ENCODE measurements around the gene ANKLE2.

The ANKLE2 gene

GRCh38 chr12:132788375-132789098 lies 26.9 kb upstream of the ANKLE2 start:
- Histone ChIP-seq H3K27me3 (ENCODE audit: low read length) (no peaks in the 10 kb centered on the region), H3K4me3 (ENCODE audit: insufficient read depth, low read length, poor library complexity, severe bottlenecking) (no peak overlapping the region), H3K9me3 (ENCODE audit: insufficient read depth, low read length) (no peaks in the 10 kb centered on the region), H3K9ac (ENCODE audit: low read length) (no peak overlapping the region), H3K4me2 (ENCODE audit: low read depth, low read length, poor library complexity, severe bottlenecking) (no peak overlapping the region), H3K79me2 (ENCODE audit: insufficient read depth, low read length) (no peaks in the 10 kb centered on the region), H3K27ac (ENCODE audit: low read depth, low read length) (no peak overlapping the region), H2AFZ (ENCODE audit: low read depth, low read length, severe bottlenecking) (no peak overlapping the region), H4K20me1 (ENCODE audit: low read depth, low read length) (no peaks in the 10 kb centered on the region), H3K9me2 (replicated peaks; ENCODE audit: insufficient read depth, low read length) (no peaks in the 10 kb centered on the region), H3F3A (ENCODE audit: insufficient read depth) (no peaks in the 10 kb centered on the region), H3K36me3 (ENCODE audit: low read length) (no peaks in the 10 kb centered on the region)
- TF ChIP-seq CTCF (IDR thresholded peaks at IDR 0.05; ENCODE audit: insufficient read depth, low read length, poor library complexity, severe bottlenecking) (no peak), EZH2phosphoT487 (conservative IDR thresholded peaks at IDR 0.05; ENCODE audit: low read length) (no peak)

- Histone ChIP-seq H3K36me3 (ENCODE audit: low read length) (no peaks in the 10 kb centered on the region), H3K9me2 (replicated peaks; ENCODE audit: insufficient read depth, low read length) (no peaks in the 10 kb centered on the region), H4K20me1 (ENCODE audit: low read depth, low read length) (no peaks in the 10 kb centered on the region), H2AFZ (ENCODE audit: low read depth, low read length, severe bottlenecking) (no peak overlapping the region), H3K4me3 (ENCODE audit: insufficient read depth, low read length, poor library complexity, severe bottlenecking) (no peak overlapping the region), H3K79me2 (ENCODE audit: insufficient read depth, low read length) (no peaks in the 10 kb centered on the region), H3K27me3 (ENCODE audit: low read length) (no peaks in the 10 kb centered on the region), H3F3A (ENCODE audit: insufficient read depth) (no peaks in the 10 kb centered on the region), H3K9ac (ENCODE audit: low read length) (no peak overlapping the region), H3K4me2 (ENCODE audit: low read depth, low read length, poor library complexity, severe bottlenecking) (no peak overlapping the region), H3K9me3 (ENCODE audit: insufficient read depth, low read length) (no peaks in the 10 kb centered on the region), H3K27ac (ENCODE audit: low read depth, low read length) (no peak overlapping the region)
- TF ChIP-seq EZH2phosphoT487 (conservative IDR thresholded peaks at IDR 0.05; ENCODE audit: low read length) = no peak
- TF ChIP-seq CTCF (IDR thresholded peaks at IDR 0.05; ENCODE audit: insufficient read depth, low read length, poor library complexity, severe bottlenecking) = no peak
These were observed 26.2 kb upstream of the ANKLE2 start for GRCh38 chr12:132787877-132788276.

- Histone ChIP-seq H3K36me3 (ENCODE audit: low read length) (no peaks in the 10 kb centered on the region), H3K9me3 (ENCODE audit: insufficient read depth, low read length) (no peaks in the 10 kb centered on the region), H3K4me3 (ENCODE audit: insufficient read depth, low read length, poor library complexity, severe bottlenecking) (no peak overlapping the region), H3K79me2 (ENCODE audit: insufficient read depth, low read length) (no peaks in the 10 kb centered on the region), H3K9me2 (replicated peaks; ENCODE audit: insufficient read depth, low read length) (no peaks in the 10 kb centered on the region), H3K27me3 (ENCODE audit: low read length) (no peaks in the 10 kb centered on the region), H4K20me1 (ENCODE audit: low read depth, low read length) (no peaks in the 10 kb centered on the region), H3F3A (ENCODE audit: insufficient read depth) (no peaks in the 10 kb centered on the region), H2AFZ (ENCODE audit: low read depth, low read length, severe bottlenecking) (no peak overlapping the region), H3K27ac (ENCODE audit: low read depth, low read length) (no peak overlapping the region), H3K4me2 (ENCODE audit: low read depth, low read length, poor library complexity, severe bottlenecking) (no peak overlapping the region), H3K9ac (ENCODE audit: low read length) (no peak overlapping the region)
- TF ChIP-seq EZH2phosphoT487 (conservative IDR thresholded peaks at IDR 0.05; ENCODE audit: low read length) = no peak
- TF ChIP-seq CTCF (IDR thresholded peaks at IDR 0.05; ENCODE audit: insufficient read depth, low read length, poor library complexity, severe bottlenecking) = no peak
These were observed 24.6 kb upstream of the ANKLE2 start for GRCh38 chr12:132786192-132786591.

Measured in SU-DHL-6 (cell line).